Activated T-cell treated with anti-CD3 and anti-CD28 coated beads for 1 hour (primary cell): ENCODE data around the gene PRKD2.

ENCODE experiments used
- DNase-seq: peaks from one replicate; pipeline ENCODE4 v3.0.0-alpha.2; 2020; ENCODE audit warnings: low read depth

PRKD2 gene

DNA sequence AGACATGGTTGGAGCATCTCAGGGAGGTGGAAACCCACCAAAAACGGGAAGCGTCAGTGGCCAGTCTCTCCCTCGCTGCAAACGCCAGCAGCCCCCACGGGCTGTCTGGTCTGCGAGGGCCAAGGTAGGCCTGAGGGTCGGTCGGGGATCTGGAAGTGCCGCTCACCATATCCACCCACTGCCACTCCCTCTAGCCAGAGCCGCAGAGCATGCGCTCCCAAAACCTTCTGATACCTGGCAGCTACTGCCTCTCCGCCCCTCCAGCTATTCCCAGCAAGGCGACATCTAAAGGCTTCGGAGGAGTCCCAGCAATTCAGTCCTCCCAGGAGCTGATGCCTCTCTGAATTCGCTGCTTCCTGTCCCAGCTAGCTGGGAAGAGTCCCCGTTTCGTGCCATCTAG, 24.5 kb upstream of the PRKD2 start:
- DNase-seq = no peak

DNA sequence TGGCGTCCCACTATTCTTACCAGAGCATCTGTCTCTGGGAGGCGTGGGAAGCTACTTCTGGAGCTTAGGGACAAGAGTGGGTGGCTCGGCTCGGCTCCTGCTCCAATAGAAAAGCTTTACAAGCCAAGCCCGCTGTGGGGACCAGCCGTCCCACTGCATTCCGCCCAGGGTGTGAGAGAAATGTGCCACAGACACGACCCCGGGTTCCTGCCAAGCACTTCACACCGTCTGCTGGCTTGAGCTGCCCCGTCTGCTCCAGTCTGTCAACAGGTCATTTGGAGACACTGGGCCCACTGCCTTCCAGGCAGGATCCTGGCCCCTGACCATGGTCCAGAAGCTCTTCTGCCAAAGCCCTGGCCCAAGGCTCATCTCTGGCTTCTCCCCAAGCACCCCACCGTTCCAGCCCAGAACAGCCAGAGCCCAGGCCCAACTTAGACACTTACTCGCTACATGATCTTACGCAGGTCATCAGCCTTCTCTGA, 22.4 kb upstream of the PRKD2 start:
- DNase-seq = no peak

DNA sequence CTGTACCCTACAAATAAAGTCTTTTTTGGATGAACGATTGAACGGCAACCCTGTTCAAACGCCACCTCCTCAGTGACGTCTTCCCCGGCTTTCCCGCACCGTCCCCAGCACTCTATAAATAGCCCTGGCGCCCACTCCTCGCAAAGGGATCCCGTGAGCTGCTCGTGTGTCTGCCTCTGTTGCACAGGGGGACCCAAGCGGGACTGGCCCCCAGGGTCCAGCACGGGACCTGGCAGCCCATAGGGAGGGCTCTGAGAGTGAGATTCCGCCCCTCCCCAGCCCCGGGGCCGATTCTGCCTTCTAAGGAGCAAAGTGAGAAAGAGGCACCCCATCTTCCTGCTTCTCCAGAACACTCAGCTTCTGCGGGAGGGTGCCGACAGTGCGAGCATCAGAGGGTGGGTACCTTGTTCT, 20.9 kb upstream of the PRKD2 start:
- no peak for DNase-seq

DNA sequence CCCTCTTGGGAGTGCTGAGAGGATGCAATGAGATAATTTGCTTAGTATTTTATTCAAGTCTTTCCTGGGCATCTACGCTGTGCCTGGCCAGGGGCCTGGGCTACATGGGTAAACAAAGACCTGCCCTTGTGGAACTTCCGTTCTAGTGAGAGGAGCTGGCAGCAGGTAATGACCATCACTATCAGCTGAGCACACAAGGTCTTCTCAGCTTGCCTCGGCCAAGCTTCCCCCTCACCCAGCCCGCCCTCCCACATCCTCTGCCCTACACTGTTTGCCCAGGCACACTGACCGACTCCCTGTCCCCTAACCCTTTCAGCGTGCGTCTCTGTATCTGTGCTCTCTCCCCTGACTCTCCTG, 20.4 kb upstream of the PRKD2 start:
- DNase-seq = no peak

DNA sequence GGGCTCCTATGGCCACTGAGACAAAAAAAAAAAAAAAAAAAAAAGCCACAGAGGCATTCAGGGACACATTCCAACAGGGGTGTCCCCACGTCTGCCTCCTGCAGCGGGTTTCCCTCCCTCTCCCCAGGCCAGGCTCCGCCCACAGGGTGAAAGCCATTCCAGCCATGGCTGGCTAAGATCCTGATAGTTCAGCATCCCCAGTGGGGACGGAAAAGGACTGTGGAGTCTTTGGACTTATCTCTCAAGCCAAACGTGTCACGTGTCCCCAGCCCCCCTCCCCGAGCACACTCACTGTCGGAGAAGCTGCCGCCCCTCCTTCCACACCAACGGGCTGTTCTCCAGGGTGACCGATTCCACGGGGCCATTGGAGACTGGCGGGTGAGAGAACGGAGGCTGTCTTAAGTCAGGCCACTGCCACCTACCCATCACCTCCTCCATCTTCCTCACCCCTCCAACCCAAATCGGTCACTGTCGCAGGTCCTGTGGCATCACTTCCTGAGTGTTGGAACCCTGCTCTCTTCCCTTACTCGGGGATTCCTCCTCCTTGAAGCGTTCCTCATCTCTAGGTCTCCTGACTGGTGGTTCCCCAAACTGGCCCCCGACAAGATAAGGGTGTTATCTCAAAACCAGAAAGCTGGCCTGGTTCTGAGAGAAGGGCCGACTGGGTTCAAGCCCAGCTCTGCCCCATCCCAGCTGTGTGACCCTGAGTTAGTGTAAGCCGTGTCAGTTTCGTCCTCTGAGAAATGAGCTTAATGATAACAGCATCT, 19.8 kb upstream of the PRKD2 start:
- DNase-seq = no peak

DNA sequence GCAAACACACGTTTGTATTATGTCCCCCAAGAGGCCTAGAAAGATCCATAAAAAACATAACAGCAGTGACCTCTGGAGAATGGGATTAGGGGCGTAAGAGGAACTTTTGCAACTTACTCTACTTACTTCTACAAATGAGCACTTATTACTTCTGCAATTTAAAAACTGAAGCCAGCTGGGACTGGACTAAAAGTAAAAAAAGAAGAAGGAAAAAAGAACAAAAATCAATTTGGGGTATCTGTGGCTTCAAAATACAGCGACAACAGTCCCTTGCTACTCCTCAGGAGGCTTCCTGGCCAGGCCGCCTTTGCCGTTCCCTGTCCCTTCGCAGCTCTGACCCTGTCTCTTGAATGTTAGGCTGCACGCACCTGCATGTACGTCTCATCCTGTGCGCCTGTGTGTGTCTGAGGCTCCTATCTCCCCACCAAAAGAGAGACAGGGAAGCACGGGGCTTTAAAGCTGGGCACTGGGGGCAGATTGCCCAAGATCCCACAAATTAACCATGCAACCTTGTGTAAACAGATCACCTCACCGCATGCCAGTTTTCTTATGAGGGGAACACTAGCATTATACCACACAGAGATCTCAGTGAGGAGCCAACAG, 16.9 kb upstream of the PRKD2 start:
- DNase-seq = no peak

DNA sequence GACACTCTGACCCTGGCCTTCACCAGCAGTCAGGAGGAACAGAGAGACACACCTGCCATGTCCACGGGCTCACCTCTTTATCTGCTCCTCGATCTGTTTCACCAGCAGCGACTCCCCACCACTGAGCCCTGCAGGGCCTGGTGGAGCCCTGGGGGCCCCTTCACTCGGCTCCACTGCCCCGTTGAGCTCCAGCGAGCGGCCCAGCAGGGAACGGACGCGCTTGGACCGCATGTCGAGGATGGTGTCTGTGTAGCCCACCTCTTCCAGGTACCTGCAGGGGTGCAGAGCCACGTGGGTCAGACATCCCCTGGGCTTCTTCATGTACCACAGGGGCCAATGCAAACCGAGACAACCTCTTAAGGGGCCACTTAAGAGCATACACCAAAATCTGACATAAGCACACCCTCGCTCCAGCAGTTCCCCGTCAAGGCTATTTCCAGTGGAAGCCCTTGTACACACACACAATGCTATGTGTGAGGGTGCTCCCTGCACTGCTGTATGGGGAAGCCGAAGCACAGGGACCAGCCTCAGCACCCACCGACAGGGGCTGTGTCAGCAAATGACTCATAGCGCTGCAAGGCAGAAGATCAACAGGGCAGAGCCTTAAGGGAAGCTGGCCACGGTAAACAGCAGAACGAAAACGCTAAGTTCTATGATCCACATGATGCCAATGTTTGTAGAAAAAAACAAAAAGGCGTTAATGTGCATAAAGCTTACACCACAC, 16.2 kb upstream of the PRKD2 start:
- DNase-seq = no peak

DNA sequence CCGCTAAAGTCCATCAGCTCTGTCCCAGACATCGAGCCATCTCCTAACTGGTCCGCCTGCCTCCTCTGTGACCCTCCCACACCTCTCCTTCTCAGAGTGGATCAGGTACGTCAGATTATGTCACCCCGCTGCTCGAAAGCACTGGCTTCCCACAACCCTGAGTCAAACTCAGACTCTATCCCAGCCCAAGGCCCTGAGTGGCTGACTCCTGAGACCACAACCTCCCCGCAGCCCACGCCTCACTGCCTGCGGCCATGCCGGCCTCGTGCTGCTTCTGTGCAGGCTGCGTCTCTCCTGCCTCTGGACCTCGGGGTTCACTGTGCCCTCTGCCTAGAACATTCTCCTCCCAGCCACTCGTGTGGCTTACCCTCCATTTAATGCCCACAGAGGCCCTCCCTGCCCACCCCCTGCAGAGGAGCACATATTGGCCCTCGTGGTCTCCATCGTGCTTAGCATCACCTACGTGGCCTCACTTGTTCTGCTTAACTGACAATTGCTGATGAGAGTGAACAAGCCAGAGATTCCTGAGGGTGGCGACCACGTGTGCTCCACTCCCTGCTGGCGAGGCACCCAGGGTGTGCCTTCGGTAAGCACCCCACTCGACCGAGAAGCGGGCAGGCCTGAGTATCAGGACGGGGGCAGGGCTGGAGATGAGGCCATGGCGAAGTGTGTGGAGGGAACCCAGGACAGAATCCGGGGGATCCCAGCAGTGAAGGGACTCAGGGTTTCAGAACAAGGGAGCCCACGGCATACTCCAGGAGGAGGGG, 15.4 kb upstream of the PRKD2 start:
- no peak for DNase-seq

DNA sequence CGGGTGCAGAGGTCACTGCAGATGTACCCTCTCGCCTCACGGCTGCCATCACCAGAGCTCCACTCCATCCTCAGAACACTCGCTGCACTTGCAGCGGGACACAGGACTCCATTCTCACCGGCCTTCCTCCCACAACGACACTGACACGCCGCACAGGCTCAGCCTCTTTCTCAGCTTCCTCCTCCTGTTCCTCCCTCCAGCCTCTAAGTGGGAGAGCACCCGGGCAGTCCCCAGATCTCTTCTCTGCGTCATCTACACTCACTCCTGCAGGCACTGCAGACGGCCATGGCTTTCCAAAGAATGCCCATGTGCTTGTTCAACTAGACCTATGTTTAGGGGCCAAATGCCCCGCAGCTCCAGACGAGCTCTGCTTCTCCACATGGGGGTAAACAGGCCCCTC, 14.7 kb upstream of the PRKD2 start:
- no peak for DNase-seq

DNA sequence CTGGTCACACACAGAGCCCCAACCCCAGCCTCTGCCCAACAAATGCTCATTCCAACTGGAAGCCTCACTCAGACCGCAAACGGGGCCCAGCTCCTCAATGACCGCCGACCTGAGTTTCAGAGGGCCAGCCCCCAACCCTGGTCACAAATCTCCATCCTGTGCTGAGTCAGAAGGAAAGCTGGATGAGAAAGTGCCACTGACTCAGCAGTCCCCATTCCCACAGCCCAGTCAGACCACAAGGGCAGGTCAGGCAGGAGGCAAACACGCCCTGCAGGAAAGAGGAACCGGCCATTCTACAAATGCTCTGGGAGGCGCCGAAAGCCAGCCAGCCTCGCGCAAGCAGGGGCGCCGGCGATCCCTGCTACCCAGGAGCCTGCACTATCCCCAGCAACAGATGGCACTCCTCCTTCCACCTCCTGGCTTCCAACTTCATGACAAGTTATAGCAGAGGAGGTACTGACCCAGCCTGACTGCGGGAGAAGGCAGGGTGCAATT, 14.1 kb upstream of the PRKD2 start:
- DNase-seq = no peak

DNA sequence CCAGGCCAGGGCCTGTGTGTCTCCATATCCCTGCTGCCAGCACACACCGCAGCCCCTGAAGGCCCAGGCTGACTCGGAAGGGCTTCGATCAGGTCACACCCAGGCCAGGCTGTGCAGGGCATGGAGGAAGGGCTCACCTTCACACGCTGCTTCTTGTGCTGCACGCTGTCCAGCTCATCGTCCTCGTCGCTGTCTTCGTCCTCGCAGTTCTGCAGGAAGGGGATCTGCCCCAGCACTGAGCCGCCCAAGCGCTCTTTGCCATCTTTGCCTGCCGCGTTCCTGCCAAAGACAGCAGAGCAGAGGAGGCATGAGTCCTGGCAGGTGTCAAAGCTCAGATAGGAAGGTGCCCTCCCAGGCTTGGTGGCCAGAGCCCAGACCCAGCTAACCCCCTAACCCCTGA, 13.7 kb upstream of the PRKD2 start:
- DNase-seq = no peak

DNA sequence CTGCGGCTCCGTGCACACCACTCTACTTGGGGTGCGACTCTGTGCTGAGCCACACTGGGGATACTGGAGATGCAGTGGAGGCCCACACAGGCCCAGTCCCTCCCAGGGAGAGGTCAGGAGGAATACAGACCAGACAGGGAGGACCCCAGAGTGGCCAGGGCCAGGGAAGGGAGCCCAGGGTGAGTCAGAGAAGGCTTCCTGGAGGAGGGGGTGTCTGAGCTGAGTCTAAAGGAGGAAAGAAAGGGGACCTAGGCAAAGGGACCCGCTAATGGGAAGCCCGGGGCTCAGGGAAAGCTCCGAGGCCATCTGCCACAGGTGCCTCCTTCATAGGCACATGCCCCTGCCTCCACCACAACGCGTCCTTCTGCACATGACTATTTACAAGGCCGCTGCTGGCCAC, 13.3 kb upstream of the PRKD2 start:
- DNase-seq = no peak

DNA sequence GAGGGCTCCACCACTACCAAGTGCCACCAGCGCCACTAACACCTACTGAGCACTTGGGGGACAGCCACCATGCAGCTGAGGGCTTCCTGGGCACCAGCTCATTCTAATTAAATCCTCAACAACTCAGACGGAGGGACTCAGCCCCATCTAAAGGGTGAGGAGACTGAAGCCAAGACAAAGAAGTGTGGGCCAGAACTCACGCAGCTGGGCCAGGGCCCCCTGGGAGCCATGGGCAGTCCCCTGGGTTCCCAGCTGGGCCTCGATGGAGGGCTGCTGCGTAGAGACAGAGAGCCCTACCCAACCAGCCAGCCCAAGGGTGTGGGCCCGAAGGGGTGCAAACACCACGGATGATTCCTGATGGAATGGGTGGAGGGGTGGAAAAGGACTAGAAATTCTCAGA, 12.8 kb upstream of the PRKD2 start:
- no peak for DNase-seq

DNA sequence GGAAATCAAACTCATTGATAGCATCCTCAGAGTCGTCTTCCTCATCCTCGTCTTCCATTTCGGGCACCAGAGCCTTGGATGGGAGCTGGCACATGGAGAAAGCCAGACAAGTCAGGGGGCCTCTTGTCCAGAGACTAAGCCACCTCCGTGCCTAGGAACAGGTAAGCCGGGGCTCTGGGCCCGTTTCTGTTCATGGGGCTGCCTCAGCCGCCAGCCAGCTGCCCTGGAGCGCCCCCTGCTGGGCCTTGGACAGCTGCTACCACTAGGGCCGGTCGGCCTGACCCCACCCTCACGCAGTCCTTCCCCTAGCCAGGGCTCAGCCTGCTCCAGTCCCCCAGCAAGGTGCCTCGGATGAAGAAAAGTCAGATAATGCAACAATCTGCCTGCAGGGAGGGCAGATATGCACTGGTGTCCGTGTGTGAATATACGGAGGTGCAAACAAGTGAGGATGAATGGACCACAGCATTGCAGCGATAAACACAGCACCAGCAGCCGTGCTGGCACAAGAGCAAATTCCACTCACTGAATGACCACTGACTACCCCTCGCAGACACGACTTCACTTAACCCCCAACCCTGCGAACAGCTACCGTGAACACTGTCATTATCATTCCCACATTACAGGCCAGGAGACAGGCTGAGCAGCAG, 11.9 kb upstream of the PRKD2 start:
- DNase-seq = peak; percentile 84

DNA sequence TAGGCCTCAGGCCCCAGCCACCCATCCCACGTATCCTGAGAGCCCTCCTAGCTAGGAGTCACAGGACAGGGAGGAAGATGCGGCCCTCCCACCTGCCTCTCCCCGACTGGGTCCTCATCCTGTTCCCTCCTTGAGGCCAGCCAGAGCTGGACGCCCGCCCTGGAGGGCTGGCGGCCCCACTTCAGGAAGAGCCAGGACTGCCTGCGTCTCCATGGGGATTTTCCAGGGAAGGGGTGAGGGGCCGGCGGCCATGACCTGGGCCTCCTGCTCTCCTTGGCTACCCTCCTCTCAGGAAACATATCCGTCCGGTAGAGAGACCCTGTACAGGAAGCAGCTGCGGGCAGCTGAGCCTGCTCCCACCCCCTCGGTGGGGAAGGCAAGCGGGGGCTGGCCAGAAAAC, 11.3 kb upstream of the PRKD2 start:
- DNase-seq = no peak

DNA sequence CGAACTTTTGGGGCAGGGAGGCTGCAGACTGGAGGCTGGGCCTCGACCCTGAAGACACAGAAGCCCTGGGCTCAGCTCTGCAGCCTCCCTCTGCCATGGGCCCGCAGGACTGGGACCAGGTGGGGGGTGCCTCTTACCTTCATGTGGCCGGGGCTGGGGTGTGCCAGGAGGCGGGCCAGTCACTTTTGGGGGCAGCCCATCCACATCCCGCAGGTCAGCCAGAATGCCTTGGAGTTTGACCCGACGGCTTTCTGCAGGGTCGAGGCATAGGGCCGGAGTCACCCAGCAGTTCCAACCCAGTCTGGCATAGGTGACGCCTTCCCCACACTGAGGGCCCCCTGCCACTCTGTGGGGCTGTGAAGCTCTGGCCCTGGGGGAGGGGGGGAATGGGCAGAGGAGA, 10.8 kb upstream of the PRKD2 start:
- no peak for DNase-seq

DNA sequence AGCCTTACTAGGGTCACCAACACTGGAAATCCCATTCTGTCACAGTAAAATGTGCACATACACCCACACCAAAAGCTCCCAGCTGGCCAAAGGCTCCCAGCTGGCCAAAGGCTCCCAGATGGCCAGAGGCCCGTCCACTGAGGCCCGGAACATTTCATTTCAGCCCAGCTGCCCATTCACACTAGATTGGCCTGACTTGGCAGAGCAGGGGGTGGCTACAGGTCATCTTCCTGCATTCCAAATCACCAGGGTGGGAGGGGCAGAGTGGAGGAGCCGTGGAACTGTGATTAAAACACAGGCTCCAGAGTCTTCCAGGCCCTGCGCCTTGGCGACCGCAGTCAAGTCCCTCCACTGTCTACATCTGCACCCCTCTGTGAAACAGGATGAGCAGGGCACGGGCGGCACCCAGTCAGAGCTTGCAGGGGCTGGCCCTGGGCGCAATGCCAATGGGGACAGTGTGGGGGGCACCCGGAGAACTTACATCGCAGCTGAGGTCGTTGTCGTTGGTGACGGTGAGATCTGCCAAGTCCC, 10.1 kb upstream of the PRKD2 start:
- DNase-seq = no peak

DNA sequence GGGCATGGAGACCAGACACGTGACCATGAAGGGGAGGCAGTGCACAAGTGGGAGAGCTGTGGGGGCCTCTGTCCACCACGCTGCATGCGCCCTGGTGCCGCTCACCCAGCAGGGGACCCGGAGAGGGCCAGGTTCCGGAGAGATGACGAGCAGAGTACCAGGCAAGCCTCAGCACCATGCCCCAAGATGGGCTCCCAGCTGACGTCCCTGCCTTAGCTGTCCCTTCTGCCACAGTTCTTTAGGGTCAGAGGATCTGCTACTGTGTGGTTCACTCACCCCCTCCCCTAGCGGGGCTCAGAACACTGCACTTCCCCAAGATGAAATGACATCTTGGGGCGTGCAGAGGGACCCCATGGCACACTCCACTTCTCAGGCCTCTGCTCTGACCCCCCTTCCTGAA, 9.6 kb upstream of the PRKD2 start:
- no peak for DNase-seq

DNA sequence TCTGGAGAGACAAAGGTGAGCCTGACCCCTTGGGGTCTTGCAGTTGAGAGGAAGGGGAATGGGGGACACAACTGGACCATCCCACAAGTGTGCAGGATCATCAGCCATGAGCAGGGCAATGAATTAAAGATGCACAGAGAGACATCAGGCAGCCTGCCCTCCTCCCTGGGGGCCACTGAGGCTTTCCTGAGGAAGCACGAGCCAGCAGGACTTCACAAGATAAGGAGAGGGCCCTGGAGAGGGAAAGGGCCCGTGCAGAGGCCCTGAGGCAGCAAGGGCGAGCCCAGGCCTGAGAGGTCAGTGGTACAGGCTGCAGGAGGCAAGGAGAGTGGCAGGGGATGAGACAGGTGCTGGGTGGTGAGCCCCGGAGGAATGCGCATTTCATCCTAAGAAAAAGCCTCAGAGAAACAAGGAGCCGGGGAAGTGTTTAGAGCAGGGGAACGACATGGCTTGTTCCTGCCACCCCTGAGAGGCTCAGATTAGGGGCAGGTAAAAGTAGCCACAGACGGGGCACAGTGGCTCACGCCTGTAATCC, 9.0 kb upstream of the PRKD2 start:
- no peak for DNase-seq

DNA sequence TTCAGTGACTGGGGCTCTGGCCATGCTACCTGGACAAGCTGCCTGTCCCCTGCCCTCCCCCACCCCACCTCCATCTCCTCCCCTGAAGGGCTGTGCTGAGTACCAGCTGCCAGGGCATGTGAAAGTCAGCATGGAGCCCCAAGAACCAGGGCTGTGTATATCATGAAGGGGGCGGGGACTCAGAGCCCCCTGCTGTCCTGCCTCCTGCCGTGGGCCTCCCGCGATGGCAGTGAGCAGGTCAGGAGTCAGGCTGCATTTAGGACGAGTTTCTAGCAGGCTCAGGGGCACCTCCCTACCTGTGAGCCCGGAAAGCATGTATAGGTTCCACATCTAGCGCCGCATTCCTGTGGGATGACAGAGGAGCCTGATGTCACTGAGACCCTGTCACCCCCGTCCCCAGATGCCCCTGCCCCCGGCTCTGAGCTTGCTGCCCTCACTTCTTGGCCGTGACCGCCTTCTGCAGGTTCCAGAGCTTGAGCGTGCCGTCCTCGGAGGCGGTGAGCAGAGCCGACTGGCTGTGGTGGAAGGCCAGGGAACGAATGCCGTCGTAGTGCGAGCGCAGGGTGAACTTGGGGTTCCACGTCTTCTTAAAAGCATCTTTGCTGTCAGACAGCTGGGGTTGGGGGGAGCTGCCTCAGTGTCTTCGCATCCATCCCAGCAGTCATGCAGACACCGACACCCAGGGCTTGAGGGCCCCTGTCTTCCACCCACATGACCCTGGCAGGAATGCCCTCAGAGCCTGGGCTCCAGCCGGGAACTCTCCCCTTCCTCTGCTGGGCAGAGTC, 8.3 kb upstream of the PRKD2 start:
- DNase-seq = no peak

DNA sequence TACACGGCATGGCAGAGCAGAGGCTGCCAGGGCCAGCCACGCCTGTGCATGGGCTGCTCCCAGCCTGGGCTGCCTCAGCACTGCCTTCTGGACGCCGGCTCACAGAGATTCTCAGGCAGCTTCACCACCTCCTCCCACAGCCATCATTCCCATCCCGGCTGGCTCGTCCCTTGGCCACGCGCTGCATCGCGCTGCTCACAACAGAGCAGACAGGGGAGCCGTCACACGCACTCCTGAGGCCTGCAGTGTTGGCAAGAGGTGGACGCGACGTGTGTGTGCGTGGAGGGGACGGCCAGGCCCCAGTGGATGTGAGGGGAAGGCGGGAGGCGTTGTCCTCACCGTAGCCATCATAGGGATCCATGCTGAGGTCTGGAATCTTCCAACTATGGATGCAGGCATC, 7.6 kb upstream of the PRKD2 start:
- no peak for DNase-seq
